HCT116 (cell line): ENCODE measurements around the gene UBE2Q2.

Experiments used
- CTCF ChIP-seq, 3 experiments: fragments of 200-600 bp in 1 of 3; sonication (generic) in 1 of 3; IDR thresholded peaks in 2 of 3; conservative IDR thresholded peaks in 1 of 3; 2 replicates each; pipeline ENCODE4 v1.5.1; 2012 to 2017; ENCODE audit warnings: low read depth in 2 of 3, low read length in 2 of 3, antibody characterized with exemption in 1 of 3, borderline replicate concordance in 1 of 3, control low read depth in 1 of 3, mild to moderate bottlenecking in 1 of 3, mixed read lengths in 1 of 3, mixed run types in 1 of 3, moderate library complexity in 1 of 3; ENCODE audit not compliant: insufficient read depth in 1 of 3
- EZH2 ChIP-seq: fragments of 200-600 bp; sonication (generic); IDR thresholded peaks from 2 replicates; pipeline ENCODE4 v1.6.1; 2017; ENCODE audit warnings: antibody characterized with exemption, mixed run types
- EZH2phosphoT487 ChIP-seq: fragments of 200-600 bp; IDR thresholded peaks from 2 replicates; pipeline ENCODE4 v1.6.1; 2018; ENCODE audit warnings: antibody characterized with exemption, borderline replicate concordance
- POLR2A ChIP-seq: IDR thresholded peaks from 2 replicates; pipeline ENCODE4 v1.7.0; 2011; ENCODE audit warnings: borderline replicate concordance; ENCODE audit not compliant: insufficient read depth, insufficient read length; ENCODE audit errors: extremely low read depth
- POLR2AphosphoS5 ChIP-seq: IDR thresholded peaks from 2 replicates; pipeline ENCODE4 v1.6.1; 2011; ENCODE audit warnings: mild to moderate bottlenecking, low read depth, low read length, moderate library complexity
- RAD21 ChIP-seq: IDR thresholded peaks from 2 replicates; pipeline ENCODE4 v1.6.1; 2012; ENCODE audit warnings: low read depth, mild to moderate bottlenecking
- TCF7L2 ChIP-seq: IDR thresholded peaks from 2 replicates; pipeline ENCODE4 v1.7.0; 2011; ENCODE audit warnings: borderline replicate concordance, inconsistent platforms; ENCODE audit not compliant: insufficient read depth, insufficient read length; ENCODE audit errors: extremely low read depth
- TF ChIP-seq, protein P1 (sequence below): IDR thresholded peaks from 2 replicates; pipeline ENCODE4 v1.6.1; 2012

DNA sequence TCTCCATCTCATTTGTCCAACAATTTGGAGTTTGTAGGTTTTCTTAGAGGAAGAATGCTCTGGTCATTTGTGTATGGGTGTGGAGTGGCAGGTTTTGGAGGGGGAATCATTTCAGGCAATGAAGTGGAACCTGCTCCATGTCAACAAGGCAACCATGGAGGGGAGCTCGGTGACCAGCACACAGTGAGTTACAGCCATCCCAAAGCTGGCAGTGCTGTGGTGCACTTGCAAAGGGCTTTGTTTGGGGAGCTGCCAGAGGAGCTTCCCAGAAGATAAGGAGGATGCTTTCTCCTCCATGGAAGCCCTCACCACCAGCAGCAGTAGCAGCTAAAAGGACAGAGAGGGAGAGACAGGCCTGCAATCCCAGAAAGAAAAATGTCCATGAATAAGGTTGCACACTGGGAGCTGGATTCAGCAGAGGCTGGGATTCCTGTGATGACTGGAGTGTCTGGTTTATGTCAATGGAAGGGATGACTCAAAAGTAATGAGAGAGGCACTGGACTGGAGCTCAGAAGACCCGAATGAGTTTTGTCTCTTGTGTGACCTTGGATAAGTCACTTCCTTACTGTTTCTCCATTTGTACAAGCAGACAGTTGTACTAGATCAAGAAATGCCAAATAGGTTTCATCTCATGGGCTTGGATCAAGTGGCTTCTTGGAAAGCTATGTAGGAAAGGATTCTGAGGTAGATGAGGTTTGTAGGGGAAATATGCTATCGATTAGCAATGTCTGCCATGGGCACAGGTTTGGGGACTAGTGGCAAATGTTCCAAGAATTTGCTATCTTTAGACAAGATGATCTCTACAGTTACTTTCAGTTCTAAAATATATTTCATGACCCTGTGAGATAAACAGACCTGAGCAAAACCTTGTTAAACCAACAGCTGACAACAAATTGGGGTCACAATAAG is 27.2 kb upstream of the UBE2Q2 start:
- no peak for TF ChIP-seq CTCF (IDR thresholded peaks at IDR 0.05 in 2 of 3, conservative IDR thresholded peaks at IDR 0.05 in 1 of 3; ENCODE audit: borderline replicate concordance in 1 of 3, insufficient read depth in 1 of 3, low read depth in 2 of 3, low read length in 2 of 3)
- TF ChIP-seq TCF7L2 = no peak
- no peak for TF ChIP-seq POLR2AphosphoS5
- no peak for TF ChIP-seq RAD21
- TF ChIP-seq POLR2A = no peak
- no peak for TF ChIP-seq EZH2phosphoT487
- TF ChIP-seq EZH2 = no peak
- TF ChIP-seq, protein P1, sequence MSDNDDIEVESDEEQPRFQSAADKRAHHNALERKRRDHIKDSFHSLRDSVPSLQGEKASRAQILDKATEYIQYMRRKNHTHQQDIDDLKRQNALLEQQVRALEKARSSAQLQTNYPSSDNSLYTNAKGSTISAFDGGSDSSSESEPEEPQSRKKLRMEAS = no peak
